ENCODE measurements around the gene TTC17.

DNA sequence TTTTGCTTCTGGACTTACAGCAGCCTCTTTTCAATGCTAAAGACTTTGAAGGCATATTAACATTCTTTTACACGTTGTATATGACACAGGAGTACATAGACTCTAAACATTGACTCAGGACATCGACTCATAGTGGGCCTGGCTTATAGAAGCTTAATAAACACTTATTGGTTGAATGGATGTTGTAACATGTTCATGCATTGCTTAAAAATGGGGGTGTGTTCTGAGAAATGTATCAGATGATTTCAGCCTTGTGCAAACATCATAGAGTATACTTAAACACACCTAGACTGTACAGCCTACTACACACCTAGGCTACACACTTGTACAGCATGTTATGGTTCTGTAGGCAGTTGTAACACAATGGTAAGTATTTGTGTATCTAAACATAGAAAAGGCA lies 17.9 kb downstream of the TTC17 start:
- TF ChIP-seq, protein P1, sequence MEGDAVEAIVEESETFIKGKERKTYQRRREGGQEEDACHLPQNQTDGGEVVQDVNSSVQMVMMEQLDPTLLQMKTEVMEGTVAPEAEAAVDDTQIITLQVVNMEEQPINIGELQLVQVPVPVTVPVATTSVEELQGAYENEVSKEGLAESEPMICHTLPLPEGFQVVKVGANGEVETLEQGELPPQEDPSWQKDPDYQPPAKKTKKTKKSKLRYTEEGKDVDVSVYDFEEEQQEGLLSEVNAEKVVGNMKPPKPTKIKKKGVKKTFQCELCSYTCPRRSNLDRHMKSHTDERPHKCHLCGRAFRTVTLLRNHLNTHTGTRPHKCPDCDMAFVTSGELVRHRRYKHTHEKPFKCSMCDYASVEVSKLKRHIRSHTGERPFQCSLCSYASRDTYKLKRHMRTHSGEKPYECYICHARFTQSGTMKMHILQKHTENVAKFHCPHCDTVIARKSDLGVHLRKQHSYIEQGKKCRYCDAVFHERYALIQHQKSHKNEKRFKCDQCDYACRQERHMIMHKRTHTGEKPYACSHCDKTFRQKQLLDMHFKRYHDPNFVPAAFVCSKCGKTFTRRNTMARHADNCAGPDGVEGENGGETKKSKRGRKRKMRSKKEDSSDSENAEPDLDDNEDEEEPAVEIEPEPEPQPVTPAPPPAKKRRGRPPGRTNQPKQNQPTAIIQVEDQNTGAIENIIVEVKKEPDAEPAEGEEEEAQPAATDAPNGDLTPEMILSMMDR (conservative IDR thresholded peaks at IDR 0.05; ENCODE audit: low read length): no peak
- TF ChIP-seq EZH2phosphoT487 (IDR thresholded peaks at IDR 0.05; ENCODE audit: borderline replicate concordance, low read depth, low read length): no peak

All from OCI-LY7 (cell line).